ENCODE results near the gene FOSL2.

GRCh38 chr2:28446531-28446930 is 53.9 kb downstream of the FOSL2 start:
- TF ChIP-seq, protein P1, sequence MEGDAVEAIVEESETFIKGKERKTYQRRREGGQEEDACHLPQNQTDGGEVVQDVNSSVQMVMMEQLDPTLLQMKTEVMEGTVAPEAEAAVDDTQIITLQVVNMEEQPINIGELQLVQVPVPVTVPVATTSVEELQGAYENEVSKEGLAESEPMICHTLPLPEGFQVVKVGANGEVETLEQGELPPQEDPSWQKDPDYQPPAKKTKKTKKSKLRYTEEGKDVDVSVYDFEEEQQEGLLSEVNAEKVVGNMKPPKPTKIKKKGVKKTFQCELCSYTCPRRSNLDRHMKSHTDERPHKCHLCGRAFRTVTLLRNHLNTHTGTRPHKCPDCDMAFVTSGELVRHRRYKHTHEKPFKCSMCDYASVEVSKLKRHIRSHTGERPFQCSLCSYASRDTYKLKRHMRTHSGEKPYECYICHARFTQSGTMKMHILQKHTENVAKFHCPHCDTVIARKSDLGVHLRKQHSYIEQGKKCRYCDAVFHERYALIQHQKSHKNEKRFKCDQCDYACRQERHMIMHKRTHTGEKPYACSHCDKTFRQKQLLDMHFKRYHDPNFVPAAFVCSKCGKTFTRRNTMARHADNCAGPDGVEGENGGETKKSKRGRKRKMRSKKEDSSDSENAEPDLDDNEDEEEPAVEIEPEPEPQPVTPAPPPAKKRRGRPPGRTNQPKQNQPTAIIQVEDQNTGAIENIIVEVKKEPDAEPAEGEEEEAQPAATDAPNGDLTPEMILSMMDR (conservative IDR thresholded peaks at IDR 0.05; ENCODE audit: low read depth, low read length), result no peak
- TF ChIP-seq EZH2 (IDR thresholded peaks at IDR 0.05; ENCODE audit: borderline replicate concordance, low read depth, low read length, poor library complexity, severe bottlenecking), result no peak

Data from A673 (cell line).